EH (cell line): Measurements from ENCODE around the gene CACNG4.

Experiments used
- DNase-seq: peaks from one replicate; pipeline ENCODE4 v3.0.0-alpha.2; 2015; ENCODE audit warnings: low read depth

Gene CACNG4

DNA sequence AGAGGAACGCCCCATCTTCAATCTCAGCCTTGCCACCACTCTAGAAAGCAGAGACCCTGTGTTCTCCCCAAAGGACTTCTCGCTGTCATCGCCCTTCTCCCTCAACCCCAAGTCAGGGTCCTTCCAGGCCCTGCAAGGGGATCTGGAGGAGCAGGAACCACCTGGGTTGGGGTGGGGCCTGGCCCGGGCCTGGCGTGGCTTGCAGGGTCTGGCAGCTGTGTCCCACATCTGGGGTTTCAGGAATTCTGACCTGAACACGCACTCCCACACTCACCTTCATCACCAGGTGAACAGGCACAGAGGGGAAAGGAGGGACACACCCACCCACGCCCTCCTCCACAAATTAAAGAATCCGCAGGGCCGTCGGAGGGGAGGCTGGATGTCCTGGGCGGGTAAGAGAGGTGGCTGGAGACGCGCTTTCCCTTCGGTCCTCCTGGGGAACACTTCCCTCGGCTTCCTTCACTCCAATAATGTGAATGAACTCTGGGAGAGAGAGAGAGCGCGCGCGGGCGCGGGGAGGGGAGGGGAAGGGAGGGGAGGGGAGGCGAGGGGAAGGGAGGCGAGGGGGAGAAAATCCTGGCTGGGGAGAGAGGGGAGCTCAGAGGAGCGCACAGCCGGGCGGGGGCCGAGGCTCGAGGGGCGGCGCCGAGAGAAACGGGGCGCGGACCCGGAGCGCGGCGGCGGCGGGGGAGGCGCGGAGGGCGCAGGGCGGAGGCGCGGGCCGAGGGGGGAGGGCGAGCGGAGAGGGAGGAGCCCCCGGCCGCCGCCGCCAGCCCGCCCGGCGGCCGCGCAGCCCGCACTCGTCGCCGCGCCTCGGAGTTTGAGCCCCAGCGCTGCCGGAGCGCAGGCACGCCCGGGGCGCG lies at the start of gene CACNG4:
Gene CACNG4 (plus strand): TSS at position 799 of the 863 bp plus-strand sequence. CDS start 205 bp downstream, outside the sequence.
- DNase-seq, result no peak

DNA sequence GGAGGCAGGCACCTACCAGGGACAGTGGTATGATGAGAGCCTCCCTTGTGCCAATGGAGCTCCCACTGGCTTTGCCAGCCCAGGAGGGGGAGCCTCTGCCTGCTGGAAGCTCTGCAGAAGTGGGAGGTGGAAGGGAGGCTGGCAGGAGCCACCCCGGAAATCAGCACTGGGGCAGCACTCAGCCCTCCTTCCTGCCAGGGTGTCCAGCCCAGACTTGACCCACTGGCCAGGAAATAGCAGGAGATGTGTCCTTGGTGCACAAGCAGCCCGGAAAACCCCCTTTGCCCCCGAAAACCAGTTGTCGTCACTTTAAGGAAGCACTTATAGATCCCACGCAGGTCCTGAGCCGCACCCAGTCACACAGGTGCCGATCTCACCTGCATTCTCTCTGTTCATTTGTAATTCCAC lies 49.3 kb upstream of the CACNG4 start:
- DNase-seq, result peak; percentile 44

DNA sequence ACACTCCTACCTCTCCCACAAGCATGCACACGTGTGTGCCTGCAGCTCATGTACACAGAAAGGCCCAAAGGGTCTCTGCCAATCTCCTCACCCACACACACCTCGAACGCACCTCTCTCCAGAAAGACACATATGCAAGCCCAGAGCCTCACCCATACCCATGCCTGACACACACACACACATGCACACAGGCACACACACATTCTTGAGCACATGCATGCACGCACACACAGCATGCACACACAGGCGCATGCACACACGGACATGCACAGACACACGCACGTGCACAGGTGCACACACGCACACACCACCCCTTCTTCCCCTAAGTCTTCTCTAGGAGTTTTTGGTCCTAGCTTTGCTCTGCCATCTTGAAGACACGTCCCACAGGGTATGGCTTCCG lies 48.7 kb upstream of the CACNG4 start:
- DNase-seq, result no peak

DNA sequence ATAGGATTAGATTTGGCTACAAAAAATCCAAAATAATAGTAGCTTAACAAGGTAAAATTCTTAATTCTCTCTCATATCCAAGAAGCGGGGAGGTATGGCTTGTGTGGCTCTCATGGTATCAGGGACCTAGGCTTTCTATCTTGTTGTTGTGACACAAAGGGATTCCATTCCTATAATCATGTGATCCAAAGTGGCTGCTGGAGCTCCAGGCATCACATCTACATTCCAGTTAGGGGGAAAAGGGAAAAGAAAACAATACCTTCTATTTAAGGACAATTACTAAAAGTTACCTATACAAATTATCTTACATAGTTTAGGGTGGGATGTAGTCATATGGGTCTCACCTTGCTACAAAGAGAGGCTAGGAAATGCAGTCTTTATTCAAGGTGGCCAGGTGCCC lies 47.6 kb upstream of the CACNG4 start:
- no peak for DNase-seq

DNA sequence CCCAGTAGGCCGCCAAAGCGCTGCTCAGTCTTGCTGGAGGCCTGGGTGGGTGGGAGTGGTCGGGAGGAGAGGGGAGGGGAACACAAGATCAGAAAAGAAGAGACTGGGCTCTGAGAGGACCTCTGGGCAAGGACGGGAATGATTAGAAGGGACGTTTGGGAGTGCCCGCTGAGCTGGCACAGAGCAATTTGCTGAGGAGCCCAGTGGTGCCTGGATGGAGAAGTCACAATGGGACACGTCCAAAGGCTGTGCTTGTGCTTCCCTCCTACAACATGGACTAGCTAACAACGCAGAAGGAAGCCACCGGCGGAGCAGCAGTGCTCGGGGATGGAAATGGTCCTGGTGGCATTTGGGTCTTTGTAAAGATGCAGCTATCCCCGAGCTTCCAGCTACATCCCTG lies 45.6 kb upstream of the CACNG4 start:
- no peak for DNase-seq

DNA sequence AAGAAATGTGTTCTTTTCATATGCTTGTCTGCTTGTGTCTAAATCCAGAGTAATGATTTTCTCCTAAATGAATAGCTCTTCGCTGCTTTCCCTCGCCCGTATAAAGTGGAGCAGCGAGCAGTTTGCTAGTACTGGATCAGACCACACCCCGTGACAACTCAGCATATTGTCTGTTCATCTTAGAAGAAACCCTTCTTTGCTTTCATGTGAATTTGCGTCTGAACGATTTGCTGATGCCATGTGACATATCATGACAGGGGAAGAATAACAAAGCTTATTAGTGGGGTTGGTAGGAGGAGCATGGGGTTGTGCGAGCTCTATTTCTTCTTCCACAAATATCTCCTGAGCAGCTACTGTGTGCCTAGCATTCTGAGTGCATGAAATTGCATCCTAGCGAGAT lies 44.1 kb upstream of the CACNG4 start:
- no peak for DNase-seq

DNA sequence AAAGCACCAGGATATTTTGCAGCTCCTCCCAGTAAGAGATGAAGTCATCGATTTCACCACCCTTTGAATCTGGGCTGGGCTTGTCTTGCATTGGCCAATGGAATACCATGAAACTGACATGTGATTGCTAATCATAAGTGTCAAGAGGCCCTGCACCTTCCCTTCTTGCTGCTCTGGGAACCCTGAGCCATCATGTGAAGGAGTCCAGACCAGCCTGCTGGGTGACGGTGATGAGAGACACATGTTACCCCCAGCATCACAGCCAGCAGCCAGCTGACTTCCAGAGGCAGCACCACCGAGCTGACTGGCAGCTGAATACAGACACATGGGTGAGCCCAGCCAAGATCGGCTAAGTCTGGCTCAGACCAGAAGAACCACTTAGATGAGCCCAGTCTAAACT lies 43.6 kb upstream of the CACNG4 start:
- no peak for DNase-seq

DNA sequence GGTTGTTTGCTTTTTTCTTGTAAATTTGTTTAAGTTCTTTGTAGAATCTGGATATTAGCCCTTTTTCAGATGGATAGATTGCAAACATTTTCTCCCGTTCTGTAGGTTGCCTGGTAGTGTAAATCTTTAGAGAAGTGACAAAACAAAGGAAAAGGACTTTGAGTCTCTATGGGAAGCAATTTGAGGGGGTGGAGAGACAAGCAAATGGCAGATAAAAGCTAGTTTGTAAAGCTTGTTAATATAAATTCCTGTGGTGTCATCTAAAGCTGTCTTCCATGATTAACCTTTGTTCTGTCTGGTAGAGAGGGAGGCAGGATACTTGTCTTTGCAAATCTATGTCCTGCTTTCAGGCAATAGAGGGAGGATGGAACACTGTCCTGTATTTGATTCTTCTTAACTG lies 40.6 kb upstream of the CACNG4 start:
- DNase-seq, result no peak

DNA sequence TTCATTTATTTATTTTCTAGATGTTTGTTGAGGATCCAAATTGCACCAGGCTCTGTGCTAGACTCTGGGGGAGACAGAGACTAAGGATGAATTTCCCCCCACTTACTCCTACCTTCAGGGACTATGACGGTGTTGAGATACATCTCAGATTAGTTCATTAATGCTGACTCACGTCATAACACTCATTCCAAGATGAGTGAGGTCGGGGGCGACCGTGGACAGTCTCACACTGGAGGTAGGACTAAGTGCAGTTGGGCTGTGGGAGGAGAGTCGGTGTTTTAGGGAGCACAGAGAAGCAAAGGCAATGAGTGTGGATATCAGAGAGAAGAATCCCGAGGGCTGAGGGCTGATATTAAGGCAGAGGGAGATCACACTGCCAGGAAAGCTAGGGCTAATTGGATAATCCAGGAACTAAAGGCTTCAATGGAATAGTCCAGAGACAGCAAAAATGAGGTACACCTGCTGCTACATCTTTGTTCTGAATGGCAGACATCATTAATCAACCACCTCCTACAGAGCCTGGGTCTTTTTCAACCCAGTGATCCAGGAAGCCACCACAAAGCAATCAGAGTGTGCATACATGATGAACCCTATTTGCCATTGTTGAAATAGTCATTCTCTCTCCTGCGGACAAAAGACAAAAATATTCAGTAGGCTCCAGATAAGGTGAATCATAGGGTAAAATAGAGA lies 38.6 kb upstream of the CACNG4 start:
- no peak for DNase-seq

DNA sequence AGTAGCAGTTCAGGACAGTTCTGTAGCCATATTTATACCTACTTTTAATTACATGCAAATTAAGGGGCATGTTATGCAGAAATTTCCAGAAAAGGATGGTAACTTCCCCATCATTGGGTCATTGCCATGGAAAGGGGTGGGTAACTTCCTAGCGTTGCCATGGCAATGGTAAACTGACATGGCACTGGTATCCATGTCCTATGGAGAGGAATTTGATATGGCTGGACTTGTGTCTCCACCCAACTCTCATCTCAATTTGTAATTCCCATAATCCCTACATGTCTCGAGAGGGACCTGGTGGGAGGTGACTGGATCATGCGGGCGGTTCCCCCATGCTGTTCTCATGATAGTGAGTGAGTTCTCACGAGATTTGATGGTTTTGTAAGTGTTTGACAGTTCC lies 35.6 kb upstream of the CACNG4 start:
- no peak for DNase-seq

DNA sequence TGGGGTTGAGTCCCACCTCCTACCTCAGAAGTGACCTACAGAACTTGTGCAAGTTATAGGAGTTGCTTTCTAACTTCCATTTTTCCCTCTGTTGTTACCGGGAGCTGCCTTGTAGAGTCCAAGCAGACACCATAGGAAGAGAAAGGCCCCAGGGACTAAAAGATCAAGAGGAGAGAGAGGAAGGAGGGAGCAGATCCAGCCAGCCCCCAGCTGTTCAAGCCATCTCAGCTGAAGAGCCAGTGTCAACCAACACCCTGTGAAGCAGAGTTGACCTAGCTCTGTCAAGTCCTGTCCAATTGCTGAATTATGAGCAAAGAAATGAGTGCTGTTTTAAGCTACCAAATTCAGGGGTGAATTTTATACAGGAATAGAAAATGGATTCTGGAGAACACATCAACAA lies 34.9 kb upstream of the CACNG4 start:
- no peak for DNase-seq

DNA sequence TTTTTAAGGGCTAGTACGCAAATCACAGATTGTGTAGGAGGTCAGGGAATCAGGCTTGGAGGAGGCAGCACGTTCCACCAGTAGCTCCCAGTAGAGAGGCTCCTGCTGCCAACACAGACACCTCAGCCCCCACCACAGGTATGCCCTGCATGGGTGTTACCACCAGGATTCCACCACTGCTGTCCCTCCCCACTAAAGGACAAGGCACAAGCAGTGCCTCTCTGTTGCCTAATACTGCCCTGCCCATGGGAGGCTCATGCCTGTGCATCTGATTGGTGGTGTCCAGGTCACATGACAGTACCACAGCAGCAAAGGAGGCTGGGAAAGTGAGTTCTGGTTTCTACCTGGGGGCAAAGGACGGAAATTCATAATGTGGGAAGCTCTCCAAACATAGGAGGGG lies 33.6 kb upstream of the CACNG4 start:
- DNase-seq, result peak; percentile 14

DNA sequence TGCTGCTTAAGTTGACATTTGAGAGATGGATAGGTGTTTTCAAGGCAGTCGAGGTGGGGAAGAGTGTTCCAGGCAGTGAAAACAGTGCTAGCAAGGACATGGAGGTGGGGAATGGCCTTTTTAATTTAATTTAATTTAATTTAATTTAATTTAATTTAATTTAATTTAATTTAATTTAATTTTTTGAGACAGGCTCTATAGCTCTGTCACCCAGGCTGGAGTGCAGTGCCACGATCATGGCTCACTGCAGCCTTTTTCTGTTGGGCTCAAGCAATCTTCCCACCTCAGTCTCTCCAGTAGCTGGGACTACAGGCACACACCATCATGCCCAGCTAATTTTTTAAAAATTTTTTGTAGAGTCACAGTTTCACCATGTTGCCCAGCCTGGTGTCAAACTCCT lies 32.2 kb upstream of the CACNG4 start:
- DNase-seq, result no peak

DNA sequence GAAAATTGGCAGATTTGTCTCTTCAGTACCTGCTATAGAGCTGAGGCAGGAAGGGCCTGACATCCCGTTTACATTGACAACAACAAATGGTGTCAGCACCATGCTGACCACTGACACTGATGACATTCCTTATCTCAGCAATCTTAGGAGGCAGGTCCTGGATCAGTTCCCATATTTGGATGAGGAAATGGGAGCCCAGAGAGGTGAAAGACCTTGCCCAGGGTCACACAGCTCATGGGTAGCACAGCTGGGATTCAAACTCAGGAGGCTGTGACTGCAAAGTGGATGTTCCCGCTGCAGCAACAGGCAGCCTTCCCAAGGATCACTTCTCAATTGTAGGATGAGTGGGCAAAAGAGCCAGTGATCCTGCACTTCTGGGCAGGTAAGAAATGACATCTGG lies 30.5 kb upstream of the CACNG4 start:
- no peak for DNase-seq

DNA sequence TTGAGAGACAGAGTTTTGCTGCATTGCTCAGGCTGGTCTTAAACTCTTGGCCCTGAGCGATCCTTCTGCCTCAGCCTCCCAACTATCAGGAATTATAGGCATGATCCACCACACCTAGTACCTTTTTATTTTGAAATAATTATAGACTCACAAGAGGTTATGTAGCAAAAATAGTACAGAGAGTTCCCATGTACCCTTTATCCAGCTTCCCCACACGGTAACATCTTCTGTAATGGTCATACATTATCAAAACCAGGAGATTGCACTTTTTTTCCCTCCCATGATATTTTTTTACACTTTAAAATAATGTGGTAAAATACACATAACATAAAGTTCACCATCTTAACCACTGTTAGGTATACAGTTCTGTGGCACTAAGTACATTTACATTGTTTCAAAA lies 28.8 kb upstream of the CACNG4 start:
- DNase-seq, result no peak

DNA sequence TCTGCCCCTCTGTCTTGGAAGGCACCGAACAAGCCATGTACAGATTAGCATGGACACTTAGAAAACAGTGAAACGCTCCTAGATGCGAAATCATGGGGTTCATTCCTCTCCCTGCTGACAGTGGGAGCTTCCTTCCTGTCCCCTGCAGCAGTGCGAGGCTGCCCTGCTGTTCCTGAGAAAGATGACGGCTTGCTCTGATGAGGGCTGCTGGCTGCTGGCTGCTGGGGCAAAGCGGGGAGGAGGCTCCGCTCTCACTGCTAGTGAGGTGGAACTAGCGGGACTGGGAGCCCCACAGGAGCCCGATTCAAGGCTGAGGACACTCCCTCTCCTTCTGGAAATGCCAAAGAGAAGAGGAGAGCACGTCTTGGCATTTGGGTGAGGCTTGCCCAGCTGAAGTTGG lies 25.9 kb upstream of the CACNG4 start:
- DNase-seq, result no peak

DNA sequence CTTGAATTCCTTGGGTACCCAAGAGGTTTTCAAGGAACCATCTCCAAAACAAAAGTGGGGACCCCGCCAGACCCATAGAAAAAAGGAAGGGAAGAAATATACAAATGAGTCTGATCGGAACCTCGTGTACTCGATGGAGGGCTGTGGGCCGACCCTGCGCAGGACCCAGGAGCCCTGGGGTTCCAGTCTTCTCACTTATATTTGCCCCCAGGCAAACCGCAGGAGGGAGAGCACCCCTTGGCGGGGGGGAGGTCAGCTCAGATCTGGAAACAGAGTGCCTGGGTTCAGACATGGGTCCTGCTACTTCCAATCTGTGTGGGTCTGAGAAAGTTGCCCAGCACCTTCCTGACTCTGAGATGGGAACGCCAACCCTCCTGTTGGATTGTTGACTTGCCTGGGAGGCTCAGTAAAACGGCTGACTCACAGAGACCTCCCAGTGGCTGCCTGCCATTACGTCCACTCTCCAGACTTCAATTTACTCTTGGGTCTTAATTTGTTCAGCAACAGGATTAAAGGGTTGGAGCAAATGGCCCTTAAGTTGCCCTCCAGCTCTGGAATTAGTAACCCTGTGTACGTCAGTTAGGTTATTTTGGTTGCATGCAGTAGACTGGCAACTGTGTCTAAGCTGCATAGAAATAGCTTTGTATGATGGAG lies 24.9 kb upstream of the CACNG4 start:
- DNase-seq, result no peak

DNA sequence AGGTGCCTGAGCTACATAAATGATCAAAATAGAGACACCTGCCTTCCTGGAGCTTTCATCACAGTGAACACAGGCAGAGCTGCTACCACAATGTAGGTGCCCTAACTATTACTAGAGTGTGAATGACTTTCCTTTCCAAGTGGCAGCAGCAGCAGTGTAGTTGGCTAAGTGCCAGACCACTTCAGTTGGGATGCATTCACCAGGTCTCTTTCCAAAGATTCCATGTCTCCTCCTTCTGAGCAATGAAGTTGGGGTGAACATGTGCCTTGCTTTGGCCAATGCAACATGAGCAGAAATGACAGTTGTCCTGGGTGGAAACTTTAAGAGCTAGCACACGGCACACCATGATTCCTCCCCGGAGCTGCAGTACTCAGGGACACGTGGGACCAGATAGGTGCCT lies 23.3 kb upstream of the CACNG4 start:
- DNase-seq, result no peak

DNA sequence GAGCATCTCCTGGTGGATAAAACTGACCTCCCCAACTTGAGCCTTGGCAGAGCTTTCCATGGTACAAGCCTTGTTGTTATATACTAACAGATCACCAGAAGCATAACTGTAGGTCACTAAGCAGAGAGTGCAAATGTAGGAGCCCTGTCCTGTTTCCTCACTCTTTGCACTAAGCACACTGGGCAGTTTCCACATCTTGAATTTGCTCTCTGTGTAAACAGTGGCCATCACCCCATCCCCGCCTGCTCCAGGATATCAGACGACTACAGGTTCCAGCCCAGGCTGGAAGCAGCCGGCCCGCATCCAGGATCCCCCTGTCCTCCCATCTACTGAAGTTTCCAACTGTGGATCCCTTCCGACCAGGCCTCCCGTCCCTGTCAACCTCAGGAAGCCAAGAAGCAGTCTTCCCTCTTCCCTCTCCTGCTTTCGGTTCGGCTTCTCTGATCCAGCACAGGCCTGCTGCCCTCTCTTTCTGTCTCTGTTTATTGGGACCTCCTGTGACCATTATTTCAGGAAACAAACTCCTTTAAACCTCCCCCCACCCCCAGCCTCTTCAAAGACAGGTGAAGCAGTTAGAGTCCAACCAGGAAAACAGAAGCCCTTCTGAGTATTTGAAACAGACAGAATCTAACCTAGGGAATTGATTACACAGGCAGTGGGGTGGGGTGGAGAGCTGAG lies 22.6 kb upstream of the CACNG4 start:
- DNase-seq, result no peak

DNA sequence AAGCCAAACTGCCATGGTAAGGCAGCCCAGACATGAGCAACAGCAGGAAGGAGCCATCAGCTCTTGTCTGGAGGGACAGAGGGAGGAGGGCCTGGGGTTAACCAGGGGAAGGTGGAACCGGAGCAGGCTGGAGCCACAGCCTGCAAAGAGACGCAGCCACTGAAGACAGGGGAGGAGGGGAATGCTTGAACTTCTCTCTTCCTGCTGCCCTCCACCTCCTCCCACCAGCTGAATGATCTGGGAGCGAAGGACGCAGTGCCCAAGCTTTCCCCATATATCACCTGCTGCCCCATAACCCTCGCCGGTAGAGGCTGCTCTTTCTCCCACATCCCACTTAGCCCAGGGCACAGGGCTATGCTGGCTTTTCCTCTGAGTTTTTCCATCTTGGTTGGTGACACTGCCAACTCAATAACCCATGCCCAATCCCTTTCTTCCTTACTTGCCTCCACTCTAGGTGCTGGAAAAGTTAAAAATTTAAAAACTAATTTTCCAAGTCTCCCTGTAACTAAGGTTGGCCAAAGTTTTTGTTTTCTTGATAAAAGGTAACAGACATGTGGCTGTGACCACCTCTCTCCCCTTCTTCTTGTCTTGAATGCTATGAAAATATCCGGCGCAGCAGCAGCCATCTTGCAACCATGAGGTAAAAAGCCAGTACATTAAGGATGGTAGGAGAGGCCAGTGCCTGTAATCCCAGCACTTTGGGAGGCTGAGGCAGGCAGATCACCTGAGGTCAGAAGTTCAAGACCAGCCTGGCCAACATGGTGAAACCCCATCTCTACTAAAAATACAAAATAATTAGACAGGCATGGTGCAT lies 21.8 kb upstream of the CACNG4 start:
- DNase-seq, result no peak

DNA sequence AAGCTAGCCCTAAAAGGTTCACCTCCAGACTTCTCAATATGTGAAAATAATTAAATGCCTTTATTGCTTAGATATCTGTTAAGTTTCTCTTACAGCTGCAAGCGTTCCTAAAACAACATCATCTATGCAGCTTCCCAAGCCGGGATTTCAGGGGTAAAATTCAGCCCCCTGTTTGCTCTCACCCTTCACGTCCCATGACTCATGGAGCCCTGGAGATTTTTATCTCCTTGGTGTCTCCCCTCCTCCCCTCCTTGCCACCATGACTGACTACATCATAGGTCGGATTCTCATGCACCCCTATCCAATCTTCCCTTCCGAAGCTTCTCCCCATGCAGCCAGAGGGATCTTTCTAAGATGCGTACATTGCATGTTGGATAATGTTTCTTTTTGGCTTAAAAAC lies 21.0 kb upstream of the CACNG4 start:
- no peak for DNase-seq
